Activated gamma-delta T cell treated with Interleukin-2 at 50 U/mL for 16 hours (primary cell): ENCODE measurements around the gene GBA2.

Experiments used
- DNase-seq: peaks from one replicate; pipeline ENCODE4 v3.0.0-alpha.2; 2020

The GBA2 gene

DNA sequence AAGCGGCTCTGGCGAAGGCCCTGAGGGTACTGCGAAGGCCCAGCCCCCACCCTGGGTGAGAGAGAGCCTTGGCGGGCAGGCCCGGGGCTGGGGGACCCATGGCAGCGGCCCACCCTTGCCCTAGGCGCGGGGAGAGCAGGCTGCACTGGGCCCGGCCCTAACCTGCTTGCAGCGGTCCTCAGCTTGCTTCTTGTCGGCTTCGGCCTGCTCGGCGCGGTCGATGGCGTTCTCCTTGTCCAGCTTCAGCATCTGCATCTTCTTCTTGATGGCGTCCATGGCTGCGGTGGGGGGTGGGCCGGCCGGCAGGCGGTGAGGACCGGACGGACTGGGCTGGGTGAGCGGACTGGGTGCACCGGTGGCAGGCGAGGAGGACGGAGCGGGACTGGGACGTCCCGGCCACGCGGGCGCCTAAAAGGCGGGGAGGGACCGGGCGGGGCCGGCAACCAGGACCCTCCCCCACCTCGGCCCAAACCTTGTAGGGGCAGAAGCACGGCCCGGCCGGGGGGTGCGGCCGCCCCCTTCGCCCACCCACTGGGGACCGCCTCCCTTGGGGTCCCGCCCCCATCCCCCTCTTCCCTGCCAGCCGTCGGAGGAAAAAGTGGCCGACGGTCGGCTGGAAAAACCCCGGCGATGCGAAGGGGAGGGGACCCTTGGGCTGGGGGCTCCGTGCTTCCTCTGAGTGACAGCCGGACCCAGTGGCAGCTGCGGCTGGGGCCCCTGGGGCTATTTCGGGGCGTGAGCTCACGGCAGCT, 59.3 kb downstream of the GBA2 start, which contains the start of gene TPM2:
TSS of gene TPM2 (minus strand) at position 384 of the 752 bp plus-strand sequence. CDS start at position 276, 108 bp downstream.
- no peak for DNase-seq

DNA sequence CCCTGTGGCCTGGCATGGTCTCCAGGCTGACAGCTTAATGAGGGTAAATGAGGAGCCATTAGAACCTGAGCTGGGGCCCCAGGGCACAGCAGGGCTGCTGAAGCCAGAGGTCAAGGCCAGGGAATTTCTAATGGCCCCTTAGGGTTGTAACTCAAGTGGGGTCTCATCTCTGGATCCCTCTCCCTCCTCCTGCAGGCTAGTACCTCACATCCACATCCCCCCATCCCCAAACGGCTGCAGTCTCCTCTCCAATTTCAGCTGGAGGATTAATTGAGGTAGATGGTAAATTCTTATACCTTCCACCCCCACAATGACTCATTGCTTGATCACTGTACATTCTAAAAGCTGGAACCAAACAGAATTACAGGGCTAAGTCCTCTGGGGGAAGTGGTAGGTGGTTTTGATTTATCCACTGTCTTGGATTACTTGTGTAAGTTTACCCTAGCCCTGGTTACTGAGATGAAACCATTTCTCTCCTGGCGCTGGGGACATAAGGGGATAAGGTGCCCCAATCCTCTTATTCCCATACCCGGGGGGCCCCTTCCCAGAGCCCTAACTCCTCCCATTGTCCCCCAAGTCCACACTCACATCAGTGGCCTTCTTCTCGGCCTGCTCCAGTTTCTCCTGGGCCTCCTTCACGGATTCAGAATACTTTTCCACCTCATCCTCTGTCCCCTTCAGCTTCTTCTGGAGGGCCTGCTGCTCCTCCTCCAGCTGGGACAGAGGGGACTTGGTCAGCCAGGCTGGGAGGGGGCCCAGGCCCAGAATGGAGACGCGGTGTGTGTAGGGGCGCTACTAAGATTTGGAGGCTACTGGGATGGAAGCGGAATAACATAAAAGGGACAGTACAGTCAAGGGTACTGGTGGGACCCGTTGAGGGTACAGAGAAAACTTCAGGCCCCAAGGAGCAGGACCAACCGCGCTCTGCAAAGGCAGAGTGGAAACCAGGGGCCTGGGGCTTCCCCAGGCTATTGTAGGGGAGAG, 60.2 kb downstream of the GBA2 start:
- DNase-seq = no peak

DNA sequence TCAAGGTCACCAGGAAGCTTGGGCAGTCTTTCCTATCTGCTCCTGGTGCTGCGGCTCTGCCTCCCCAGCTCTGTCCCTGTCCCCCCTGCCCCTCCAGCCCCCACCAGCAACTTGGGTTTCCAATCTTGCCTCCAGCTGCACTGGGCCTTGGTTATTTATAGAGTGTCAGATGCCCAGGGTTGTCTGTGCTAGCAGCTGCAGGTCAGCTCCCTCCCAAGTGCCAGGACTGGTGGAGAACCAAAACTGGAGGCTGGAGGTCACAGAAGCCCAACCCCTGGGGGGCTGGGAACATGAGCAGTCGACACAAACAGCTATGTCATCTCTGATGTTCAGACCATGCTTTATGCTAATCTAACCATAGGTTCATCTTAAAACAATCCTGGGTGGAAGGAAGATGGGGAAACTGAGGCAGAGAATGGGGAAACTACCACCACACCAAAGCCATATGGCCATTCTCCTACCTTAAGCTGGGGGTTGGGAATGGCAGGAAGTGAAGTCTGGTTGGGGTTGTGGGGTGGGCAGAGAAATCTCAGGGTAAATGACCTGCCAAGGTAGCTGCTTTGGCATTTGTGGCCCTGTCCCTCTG, 61.0 kb downstream of the GBA2 start:
- DNase-seq = no peak

DNA sequence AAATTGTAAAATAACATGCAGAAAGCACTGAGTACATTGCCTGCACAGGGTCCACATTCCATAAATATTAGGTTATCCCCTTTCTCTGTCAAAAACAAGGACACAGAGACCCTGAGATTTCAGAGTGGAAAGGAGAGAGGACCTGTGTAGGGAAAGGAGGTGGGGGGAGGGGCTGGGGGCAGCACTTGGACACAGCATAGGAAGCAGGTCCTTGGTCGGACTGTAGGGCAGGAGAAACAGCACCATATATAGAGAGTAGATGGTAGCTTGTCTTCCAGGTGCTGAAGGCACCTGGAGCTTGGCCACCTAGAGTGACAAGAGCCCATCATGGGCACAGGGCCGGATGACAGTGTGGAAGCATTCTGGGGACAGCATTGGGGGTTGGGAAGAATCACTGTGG, 61.7 kb downstream of the GBA2 start:
- no peak for DNase-seq
